BE2C (cell line): ENCODE data around the gene E2F8.

Experiments used
- DNase-seq: peaks from one replicate; pipeline ENCODE4 v3.0.0-alpha.2; 2020
- H3K27me3 ChIP-seq: fragments of 250-450 bp; sonication (Bioruptor Pico); 2 replicates; pipeline ENCODE4 v1.5.1; 2020; ENCODE audit warnings: mild to moderate bottlenecking
- H3K36me3 ChIP-seq: fragments of 250-450 bp; sonication (Bioruptor Pico); 2 replicates; pipeline ENCODE4 v1.5.1; 2020; ENCODE audit warnings: mild to moderate bottlenecking
- H3K4me1 ChIP-seq: fragments of 250-450 bp; sonication (Bioruptor Pico); 2 replicates; pipeline ENCODE4 v1.5.1; 2020
- H3K4me3 ChIP-seq: 2 replicates; pipeline ENCODE4 v1.5.1; 2011; ENCODE audit warnings: low read depth, low read length
- H3K9me3 ChIP-seq: fragments of 250-450 bp; sonication (Bioruptor Pico); 2 replicates; pipeline ENCODE4 v1.5.1; 2020
- TF ChIP-seq, protein P1 (sequence below): IDR thresholded peaks from 2 replicates; pipeline ENCODE4 v1.5.1; 2012; ENCODE audit warnings: mild to moderate bottlenecking, low read depth, low read length

E2F8 gene

DNA sequence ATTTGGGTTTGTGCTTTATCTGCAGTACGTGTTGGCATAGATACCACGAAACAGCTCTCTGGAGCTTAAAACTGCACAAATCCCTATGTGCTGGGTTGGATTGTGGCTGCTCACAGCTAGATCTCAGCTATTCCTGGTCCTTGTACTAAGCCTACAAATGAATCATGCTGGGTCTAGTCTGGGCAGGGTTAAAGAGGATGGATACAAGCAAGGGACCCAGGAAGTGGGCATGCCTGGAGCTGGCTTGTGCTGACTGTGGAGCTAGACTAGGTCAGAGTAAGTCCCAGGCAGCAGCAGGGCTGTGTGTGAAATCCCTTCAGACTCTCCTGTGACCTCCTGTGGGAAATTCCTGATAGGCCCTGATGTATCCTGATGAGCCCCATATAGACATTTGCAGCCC lies 3.9 kb upstream of the E2F8 start:
- Histone ChIP-seq H3K27me3 (no peaks in the 10 kb centered on the region), H3K9me3 (no peaks in the 10 kb centered on the region), H3K4me3 (no peak overlapping the region), H3K4me1 (no peaks in the 10 kb centered on the region), H3K36me3 (no peaks in the 10 kb centered on the region)
- DNase-seq = no peak
- TF ChIP-seq, protein P1, sequence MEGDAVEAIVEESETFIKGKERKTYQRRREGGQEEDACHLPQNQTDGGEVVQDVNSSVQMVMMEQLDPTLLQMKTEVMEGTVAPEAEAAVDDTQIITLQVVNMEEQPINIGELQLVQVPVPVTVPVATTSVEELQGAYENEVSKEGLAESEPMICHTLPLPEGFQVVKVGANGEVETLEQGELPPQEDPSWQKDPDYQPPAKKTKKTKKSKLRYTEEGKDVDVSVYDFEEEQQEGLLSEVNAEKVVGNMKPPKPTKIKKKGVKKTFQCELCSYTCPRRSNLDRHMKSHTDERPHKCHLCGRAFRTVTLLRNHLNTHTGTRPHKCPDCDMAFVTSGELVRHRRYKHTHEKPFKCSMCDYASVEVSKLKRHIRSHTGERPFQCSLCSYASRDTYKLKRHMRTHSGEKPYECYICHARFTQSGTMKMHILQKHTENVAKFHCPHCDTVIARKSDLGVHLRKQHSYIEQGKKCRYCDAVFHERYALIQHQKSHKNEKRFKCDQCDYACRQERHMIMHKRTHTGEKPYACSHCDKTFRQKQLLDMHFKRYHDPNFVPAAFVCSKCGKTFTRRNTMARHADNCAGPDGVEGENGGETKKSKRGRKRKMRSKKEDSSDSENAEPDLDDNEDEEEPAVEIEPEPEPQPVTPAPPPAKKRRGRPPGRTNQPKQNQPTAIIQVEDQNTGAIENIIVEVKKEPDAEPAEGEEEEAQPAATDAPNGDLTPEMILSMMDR = no peak

GRCh38 chr11:19244084-19244483 lies 3.3 kb upstream of the E2F8 start:
- no peaks in the 10 kb centered on the region for H3K27me3 ChIP-seq
- no peaks in the 10 kb centered on the region for H3K36me3 ChIP-seq
- no peaks in the 10 kb centered on the region for H3K4me1 ChIP-seq
- no peaks in the 10 kb centered on the region for H3K9me3 ChIP-seq
- no peak for DNase-seq
- TF ChIP-seq, protein P1 = no peak
- no peak overlapping the region for H3K4me3 ChIP-seq

DNA sequence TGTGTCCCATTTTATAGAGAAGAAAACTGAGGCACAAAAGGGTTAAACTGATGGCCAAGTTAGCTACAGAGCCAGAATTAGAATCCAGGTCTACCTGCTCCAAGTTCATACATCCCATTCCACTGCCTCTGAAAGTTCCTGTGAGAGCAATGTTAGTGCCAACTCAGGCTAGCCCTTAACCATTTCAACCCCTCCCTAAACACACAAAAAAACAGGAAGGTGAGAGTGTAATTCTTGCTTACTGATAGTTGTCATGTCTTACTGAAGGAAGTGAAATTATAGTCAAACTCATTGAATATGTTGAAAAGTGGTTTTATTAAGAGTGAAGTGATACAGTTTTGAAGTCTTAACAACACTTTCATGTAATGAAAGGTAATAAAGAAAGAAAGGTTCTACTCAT lies 2.9 kb upstream of the E2F8 start:
- Histone ChIP-seq H3K4me1 (no peaks in the 10 kb centered on the region), H3K4me3 (no peak overlapping the region), H3K36me3 (no peaks in the 10 kb centered on the region), H3K9me3 (no peaks in the 10 kb centered on the region), H3K27me3 (no peaks in the 10 kb centered on the region)
- TF ChIP-seq, protein P1 = no peak
- DNase-seq = no peak

- Histone ChIP-seq H3K4me3 (no peak overlapping the region), H3K27me3 (no peaks in the 10 kb centered on the region), H3K4me1 (no peaks in the 10 kb centered on the region), H3K9me3 (no peaks in the 10 kb centered on the region), H3K36me3 (no peaks in the 10 kb centered on the region)
- TF ChIP-seq, protein P1 = no peak
- DNase-seq = no peak
Measured at GRCh38 chr11:19243143-19243542, 2.4 kb upstream of the E2F8 start.

GRCh38 chr11:19242179-19242932 lies 1.6 kb upstream of the E2F8 start:
- H3K4me1 ChIP-seq = no peaks in the 10 kb centered on the region
- no peaks in the 10 kb centered on the region for H3K27me3 ChIP-seq
- no peaks in the 10 kb centered on the region for H3K9me3 ChIP-seq
- no peaks in the 10 kb centered on the region for H3K36me3 ChIP-seq
- peak overlapping the region; percentile 82; the same call in 1 of the 2 replicates for H3K4me3 ChIP-seq
- DNase-seq = no peak
- TF ChIP-seq, protein P1 = no peak
